GM18909 (cell line): ENCODE results near the gene TGFBR1.

ENCODE experiments used
- ATAC-seq: cut with Tn5 transposase; IDR thresholded peaks from one replicate; pipeline ENCODE4 v1.9.1; 2021; ENCODE audit warnings: mild to moderate bottlenecking; ENCODE audit not compliant: unreplicated experiment, poor library complexity

The TGFBR1 gene

GRCh38 chr9:99105152-99106043 lies 485 bp downstream of the TGFBR1 start:
- peak; percentile 62 for ATAC-seq

DNA sequence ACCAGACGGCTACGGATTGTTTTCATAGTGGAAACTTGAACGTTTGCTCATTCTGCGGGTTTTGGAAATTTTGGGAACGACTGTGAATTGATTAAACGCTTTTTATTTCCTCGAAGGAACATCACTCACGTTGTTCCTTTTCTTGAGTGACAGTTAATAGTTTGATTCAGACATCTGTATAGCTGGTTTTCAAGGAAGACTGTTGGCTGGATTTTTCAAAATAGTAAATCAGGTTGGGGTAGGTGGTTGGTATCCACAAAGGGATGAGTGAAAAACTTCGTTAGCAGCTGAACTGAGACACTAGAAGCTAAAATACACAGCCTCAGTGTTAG lies 1.1 kb downstream of the TGFBR1 start:
- no peak for ATAC-seq

DNA sequence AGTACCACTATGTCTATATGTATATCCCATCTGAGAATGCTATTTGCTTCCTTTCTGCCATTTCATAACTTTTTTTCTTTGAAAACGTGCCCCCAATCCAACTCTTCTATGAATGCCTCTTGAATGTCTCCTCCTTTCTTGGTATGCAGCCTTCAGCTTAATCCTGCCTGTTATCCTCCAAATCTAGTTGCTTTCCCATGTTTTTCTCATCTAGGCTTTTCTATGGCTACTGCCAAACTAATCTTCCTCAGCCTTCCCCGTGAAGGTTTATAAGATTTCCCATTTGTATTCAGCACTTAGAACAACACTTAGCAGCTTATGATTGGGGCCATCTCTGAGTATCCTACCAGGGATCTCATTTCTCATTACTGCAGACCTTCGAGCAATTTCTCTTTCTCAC lies 2.5 kb downstream of the TGFBR1 start:
- ATAC-seq = no peak

GRCh38 chr9:99108131-99108530 lies 3.2 kb downstream of the TGFBR1 start:
- ATAC-seq = no peak

DNA sequence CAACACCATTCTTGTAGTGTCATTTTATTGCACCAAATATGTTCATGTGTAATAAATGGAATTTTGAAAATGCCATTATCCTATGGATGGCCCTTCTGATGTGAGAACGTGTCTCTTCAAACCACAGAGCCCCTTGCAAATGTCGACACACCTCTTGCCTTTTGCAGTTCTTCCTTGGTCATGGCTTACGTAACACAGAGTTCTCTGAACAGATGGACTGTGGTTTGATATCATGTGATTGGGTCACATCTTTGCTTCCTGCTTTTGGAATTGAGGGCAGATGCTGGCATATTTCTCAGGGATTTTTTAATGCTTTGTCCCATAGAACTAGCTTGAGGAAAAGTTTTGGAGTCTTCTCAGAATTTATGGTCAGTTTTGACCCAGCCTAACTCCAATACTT lies 4.6 kb downstream of the TGFBR1 start:
- no peak for ATAC-seq

DNA sequence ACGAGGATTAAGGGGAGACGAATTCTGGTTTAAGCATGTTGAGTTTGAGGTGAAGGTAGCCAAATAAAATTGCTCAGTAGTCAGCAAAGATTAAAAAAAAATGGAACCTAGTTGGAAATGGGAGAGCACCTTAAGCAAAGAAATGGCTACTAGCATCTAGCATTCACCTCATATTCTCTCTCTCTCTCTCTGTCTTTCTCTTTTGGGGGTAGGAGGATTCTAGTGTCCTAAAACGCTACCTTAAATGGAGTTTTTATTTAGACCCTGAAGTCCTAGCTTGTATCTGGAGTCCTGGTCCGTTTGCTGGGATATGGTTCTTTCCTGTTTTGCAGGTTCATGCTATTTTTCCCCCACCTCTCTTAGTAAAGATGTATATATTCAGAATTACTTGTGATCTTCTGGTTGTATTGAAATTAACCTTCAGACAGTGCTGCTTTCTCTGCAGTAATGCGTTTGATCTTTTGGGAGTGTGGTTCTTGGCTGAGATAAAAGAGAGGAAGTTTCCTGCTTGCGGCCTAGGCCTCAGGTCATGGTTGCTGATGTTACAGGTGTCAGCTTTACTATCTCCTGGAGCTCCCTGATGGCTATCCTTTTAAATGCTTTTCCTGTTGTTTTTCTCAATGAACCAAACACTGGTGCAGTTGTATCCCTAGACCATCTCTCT lies 8.0 kb downstream of the TGFBR1 start:
- ATAC-seq = no peak

- ATAC-seq = no peak
Observed at GRCh38 chr9:99113414-99114048, 8.6 kb downstream of the TGFBR1 start.

DNA sequence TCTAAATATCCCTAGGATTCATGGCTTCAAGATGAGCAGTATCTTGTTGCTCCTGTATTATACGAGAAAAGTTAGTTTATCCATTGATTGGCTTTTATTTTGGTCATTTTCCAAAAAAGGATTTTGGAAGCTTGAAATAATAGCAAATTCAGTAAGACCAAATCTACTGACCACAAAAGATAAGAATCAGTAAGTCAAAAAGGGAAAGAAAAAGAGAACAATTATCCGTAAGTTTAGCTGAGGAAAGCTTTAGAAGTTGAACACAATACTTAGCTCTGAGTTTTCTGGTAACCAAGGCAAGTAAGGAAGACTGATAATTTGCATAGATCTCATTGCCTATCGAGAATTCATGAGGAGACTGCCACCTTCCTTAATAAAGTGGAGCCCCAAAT lies 9.1 kb downstream of the TGFBR1 start:
- ATAC-seq = no peak

DNA sequence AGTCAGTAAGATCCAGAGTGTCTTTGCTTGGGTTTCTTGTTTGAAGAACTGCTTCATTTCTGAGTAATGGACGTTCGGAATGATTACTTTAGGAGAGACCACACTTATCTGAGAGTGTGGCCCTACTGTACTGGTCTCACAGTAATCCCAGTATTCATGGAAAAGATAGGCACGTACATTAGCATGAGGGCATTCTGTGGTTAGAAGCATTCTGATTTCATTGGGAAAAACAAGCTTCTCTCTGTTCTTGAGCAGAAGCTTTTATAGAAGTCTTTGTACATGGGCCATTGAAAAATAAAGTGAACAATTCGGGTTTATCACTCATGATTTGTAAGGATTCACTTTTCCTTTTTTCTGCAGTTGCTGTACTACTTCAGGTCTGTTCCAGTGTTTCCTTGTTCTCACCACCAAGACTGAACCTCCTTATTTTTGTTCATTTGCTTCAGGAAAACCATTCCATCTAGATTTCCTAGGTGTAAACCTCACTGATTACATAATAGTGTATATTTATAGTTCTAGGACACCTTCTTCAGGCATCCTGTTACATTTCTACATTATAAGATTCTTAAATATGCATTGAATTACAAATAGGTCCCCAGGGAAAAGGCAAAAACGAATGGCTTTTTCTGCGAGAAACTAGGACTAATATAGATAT lies 10.1 kb downstream of the TGFBR1 start:
- no peak for ATAC-seq

DNA sequence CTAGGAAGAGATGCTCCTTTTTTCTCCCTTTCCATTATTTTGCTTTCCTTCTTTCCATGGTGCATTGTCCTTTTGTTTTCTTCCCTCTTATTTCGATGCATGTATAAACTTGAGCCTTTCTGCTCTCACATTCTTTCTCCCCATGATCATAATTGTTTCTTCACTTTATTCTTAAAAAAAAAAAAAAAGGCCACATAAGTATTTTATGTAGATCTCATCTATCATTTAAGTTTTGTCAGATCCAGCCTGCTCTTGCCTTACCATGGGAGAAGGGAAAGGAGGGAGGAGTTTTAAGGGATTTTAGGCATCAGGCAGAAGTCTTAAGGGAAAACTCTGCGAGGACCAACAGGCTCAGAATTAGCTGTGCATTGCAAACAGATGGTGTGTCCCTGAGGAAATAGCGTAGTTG lies 11.1 kb downstream of the TGFBR1 start:
- ATAC-seq = no peak

GRCh38 chr9:99118782-99119466 lies 14.0 kb downstream of the TGFBR1 start:
- ATAC-seq = peak; percentile 98

- ATAC-seq = no peak
Observed at GRCh38 chr9:99119976-99120655, 15.2 kb downstream of the TGFBR1 start.

DNA sequence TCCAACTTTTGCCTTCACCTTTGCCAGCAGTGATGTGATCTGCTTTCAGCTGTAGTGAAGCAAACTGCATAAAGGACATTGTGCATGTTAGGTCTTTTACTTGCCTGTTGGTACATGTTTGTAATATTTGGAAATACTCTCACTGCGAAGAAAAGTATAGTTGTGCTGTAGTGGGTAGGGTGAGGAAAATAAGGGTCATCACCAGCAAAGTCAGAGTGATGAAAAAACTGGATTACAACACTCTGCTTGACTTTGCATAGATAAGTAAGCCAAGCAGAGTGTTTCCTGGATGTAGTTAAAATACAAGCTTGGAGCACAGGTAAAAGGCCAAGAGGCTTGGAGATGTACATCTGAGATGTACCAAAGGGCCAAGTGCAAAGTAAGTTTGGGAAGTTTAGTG lies 16.7 kb downstream of the TGFBR1 start:
- no peak for ATAC-seq

- no peak for ATAC-seq
Observed at GRCh38 chr9:99124534-99125255, 19.8 kb downstream of the TGFBR1 start.

GRCh38 chr9:99125446-99125845 lies 20.5 kb downstream of the TGFBR1 start:
- ATAC-seq = no peak

DNA sequence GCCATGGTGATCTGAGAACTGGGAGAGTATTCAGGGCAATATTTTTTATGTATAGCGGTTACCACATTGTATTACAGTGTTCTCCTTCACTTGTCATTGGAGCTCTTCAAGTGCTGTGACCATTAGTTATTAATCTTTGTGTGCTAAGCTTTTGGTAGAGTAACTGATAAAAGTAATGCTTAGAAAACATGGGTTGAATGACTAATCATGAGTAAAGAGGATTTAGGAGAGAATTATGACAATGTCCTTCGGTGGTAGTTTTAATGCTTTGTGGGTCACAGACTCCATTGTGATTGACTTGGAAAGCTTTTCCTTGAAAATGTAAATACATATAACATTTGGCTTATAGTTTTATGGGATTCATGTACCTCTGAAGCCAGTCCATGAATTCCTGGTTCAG lies 21.4 kb downstream of the TGFBR1 start:
- ATAC-seq = no peak

GRCh38 chr9:99127356-99128132 lies 22.6 kb downstream of the TGFBR1 start:
- ATAC-seq = peak; percentile 38

DNA sequence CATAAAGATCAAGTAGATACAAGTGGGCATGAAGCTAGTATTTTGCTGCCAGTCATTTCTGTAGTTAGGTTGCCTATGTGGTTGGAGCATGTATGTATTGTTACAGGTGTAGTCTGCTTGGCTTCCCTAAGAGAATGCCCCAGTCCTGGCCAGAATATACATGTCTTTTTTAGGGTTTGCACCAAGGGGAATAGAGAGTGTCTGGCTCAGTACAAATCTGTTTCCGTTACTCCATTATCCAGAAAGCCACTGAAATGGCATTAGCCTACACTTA lies 23.2 kb downstream of the TGFBR1 start:
- peak; percentile 35 for ATAC-seq

DNA sequence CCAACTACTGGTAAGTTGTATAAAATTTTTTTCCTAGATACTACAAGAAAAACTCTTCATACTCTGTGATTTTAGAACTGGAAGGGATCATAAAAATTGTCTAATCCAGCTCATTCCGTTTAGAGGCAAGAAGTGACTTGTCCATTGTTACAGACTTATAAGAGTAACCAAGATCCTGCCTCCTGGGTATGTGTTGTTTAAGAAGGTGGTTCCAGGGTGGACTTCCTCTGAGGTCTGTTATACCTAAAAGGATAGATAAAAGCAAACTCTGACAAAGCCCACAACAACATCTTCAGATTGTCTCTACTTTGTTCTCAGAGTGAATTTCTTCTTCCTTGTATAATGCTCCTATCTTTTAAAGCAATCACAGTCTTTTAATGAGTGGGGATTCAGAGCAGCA lies 24.2 kb downstream of the TGFBR1 start:
- no peak for ATAC-seq
